H9 (cell line): Measurements from ENCODE around the gene CHST15. TPM values are rescaled to one million over a fixed set of nuclear protein-coding genes. Genes with fewer than 3 reads are reported as not detected.

Source experiments
- DNase-seq: peaks from one replicate; pipeline ENCODE4 v3.0.0-alpha.2; 2017
- H2AFZ ChIP-seq: one replicate; pipeline ENCODE4 v1.6.1; 2013; ENCODE audit warnings: mild to moderate bottlenecking, low read length, control low read depth, moderate library complexity
- H2AK5ac ChIP-seq: 2 replicates; pipeline ENCODE4 v1.6.1; 2013; ENCODE audit warnings: low read length, control low read depth, mixed read lengths; ENCODE audit not compliant: insufficient read length
- H2BK120ac ChIP-seq: one replicate; pipeline ENCODE4 v1.6.1; 2013; ENCODE audit warnings: low read depth, mild to moderate bottlenecking, low read length, control low read depth, inconsistent platforms; ENCODE audit not compliant: poor library complexity, severe bottlenecking
- H2BK12ac ChIP-seq: 2 replicates; pipeline ENCODE4 v1.6.1; 2013; ENCODE audit warnings: low read length, control low read depth, mixed read lengths, low read depth; ENCODE audit not compliant: insufficient read length
- H2BK15ac ChIP-seq: 2 replicates; pipeline ENCODE4 v1.6.1; 2013; ENCODE audit warnings: low read depth, low read length, control low read depth
- H2BK20ac ChIP-seq: one replicate; pipeline ENCODE4 v1.6.1; 2013; ENCODE audit warnings: low read depth, mild to moderate bottlenecking, low read length, control low read depth, inconsistent platforms; ENCODE audit not compliant: poor library complexity, severe bottlenecking
- H2BK5ac ChIP-seq: 2 replicates; pipeline ENCODE4 v1.6.1; 2013; ENCODE audit warnings: low read length, control low read depth, mixed read lengths; ENCODE audit not compliant: insufficient read length
- H3K14ac ChIP-seq: 2 replicates; pipeline ENCODE4 v1.6.1; 2013; ENCODE audit warnings: low read length, control low read depth; ENCODE audit not compliant: insufficient read depth
- H3K18ac ChIP-seq: 2 replicates; pipeline ENCODE4 v1.6.1; 2013; ENCODE audit warnings: low read depth, mild to moderate bottlenecking, mixed read lengths, low read length, control low read depth; ENCODE audit not compliant: insufficient read length
- H3K23ac ChIP-seq: 2 replicates; pipeline ENCODE4 v1.6.1; 2013; ENCODE audit warnings: low read length, control low read depth, mixed read lengths, low read depth; ENCODE audit not compliant: insufficient read length
- H3K23me2 ChIP-seq: 2 replicates; pipeline ENCODE4 v1.6.1; 2013; ENCODE audit warnings: low read depth, mild to moderate bottlenecking, mixed read lengths, low read length, control low read depth; ENCODE audit not compliant: insufficient read length, poor library complexity, severe bottlenecking
- H3K27ac ChIP-seq: 2 replicates; pipeline ENCODE4 v1.5.1; 2013; ENCODE audit warnings: low read length, control low read depth, mixed read lengths, low read depth; ENCODE audit not compliant: insufficient read length
- H3K27me3 ChIP-seq: 2 replicates; pipeline ENCODE4 v1.6.1; 2013; ENCODE audit warnings: low read length, control low read depth, inconsistent platforms; ENCODE audit not compliant: insufficient read depth
- H3K4ac ChIP-seq: 2 replicates; pipeline ENCODE4 v1.6.1; 2013; ENCODE audit warnings: low read depth, mild to moderate bottlenecking, control low read depth, inconsistent platforms, low read length, moderate library complexity
- H3K4me1 ChIP-seq: 2 replicates; pipeline ENCODE4 v1.6.1; 2013; ENCODE audit warnings: low read length, control low read depth, inconsistent platforms; ENCODE audit not compliant: insufficient read depth
- H3K4me2 ChIP-seq: 2 replicates; pipeline ENCODE4 v1.6.1; 2013; ENCODE audit warnings: low read length, control low read depth, mixed read lengths; ENCODE audit not compliant: insufficient read length, insufficient read depth
- H3K56ac ChIP-seq: 2 replicates; pipeline ENCODE4 v1.6.1; 2013; ENCODE audit warnings: low read depth, mild to moderate bottlenecking, mixed read lengths, low read length, control low read depth; ENCODE audit not compliant: insufficient read length
- H3K79me1 ChIP-seq: 2 replicates; pipeline ENCODE4 v1.6.1; 2013; ENCODE audit warnings: low read depth, mild to moderate bottlenecking, moderate library complexity, low read length, control low read depth, inconsistent platforms; ENCODE audit not compliant: insufficient read depth, poor library complexity, severe bottlenecking
- H3K79me2 ChIP-seq: 2 replicates; pipeline ENCODE4 v1.6.1; 2013; ENCODE audit warnings: low read length, control low read depth, inconsistent platforms; ENCODE audit not compliant: insufficient read depth
- H3K9ac ChIP-seq: 2 replicates; pipeline ENCODE4 v1.6.1; 2013; ENCODE audit warnings: low read length, control low read depth, mixed read lengths; ENCODE audit not compliant: insufficient read length; ENCODE audit errors: extremely low read depth
- H3K9me3 ChIP-seq: one replicate; pipeline ENCODE4 v1.6.1; 2013; ENCODE audit warnings: low read depth, low read length, inconsistent platforms; ENCODE audit not compliant: control insufficient read depth
- H3T11ph ChIP-seq: one replicate; pipeline ENCODE4 v1.6.1; 2013; ENCODE audit warnings: mild to moderate bottlenecking, low read length, control low read depth, inconsistent platforms
- H4K20me1 ChIP-seq: one replicate; pipeline ENCODE4 v1.6.1; 2013; ENCODE audit not compliant: control insufficient read depth, insufficient read length, insufficient read depth
- H4K5ac ChIP-seq: 2 replicates; pipeline ENCODE4 v1.6.1; 2013; ENCODE audit warnings: low read depth, mild to moderate bottlenecking, mixed read lengths, low read length, control low read depth; ENCODE audit not compliant: insufficient read length
- H4K8ac ChIP-seq: replicated peaks from 2 replicates; pipeline ENCODE4 v1.6.1; 2013; ENCODE audit warnings: low read length, control low read depth, mixed read lengths, low read depth; ENCODE audit not compliant: insufficient read length
- H4K91ac ChIP-seq: 2 replicates; pipeline ENCODE4 v1.6.1; 2013; ENCODE audit warnings: low read depth, mild to moderate bottlenecking, moderate library complexity, mixed read lengths, low read length, control low read depth; ENCODE audit not compliant: insufficient read length
- H3K27ac Mint-ChIP-seq, 3 experiments: 2 replicates in 2 of 3; 3 replicates in 1 of 3; pipeline ENCODE4 v1.8.0; 2020 to 2021; ENCODE audit warnings: mixed read lengths in 3 of 3, mild to moderate bottlenecking in 1 of 3, moderate library complexity in 1 of 3
- H3K27me3 Mint-ChIP-seq: 2 replicates; pipeline ENCODE4 v1.8.0; 2021; ENCODE audit warnings: low read depth, mild to moderate bottlenecking, moderate library complexity, mixed read lengths
- H3K36me3 Mint-ChIP-seq, 3 experiments: 2 replicates in 2 of 3; 3 replicates in 1 of 3; pipeline ENCODE4 v1.8.0; 2020 to 2021; ENCODE audit warnings: low read depth in 3 of 3, mixed read lengths in 3 of 3; ENCODE audit not compliant: insufficient read depth in 1 of 3
- H3K4me1 Mint-ChIP-seq, 2 experiments: 2 replicates each; pipeline ENCODE4 v1.8.0; 2020; ENCODE audit warnings: mixed read lengths in 2 of 2
- H3K4me3 Mint-ChIP-seq, 2 experiments: 2 replicates in 1 of 2; 3 replicates in 1 of 2; pipeline ENCODE4 v1.8.0; 2020 to 2021; ENCODE audit warnings: mild to moderate bottlenecking in 2 of 2, mixed read lengths in 2 of 2, moderate library complexity in 1 of 2
- H3K9me3 Mint-ChIP-seq, 2 experiments: 2 replicates in 1 of 2; 3 replicates in 1 of 2; pipeline ENCODE4 v1.8.0; 2020; ENCODE audit warnings: mild to moderate bottlenecking in 2 of 2, mixed read lengths in 2 of 2, moderate library complexity in 1 of 2
- CTCF ChIP-seq: fragments of 200-600 bp; sonication (generic); conservative IDR thresholded peaks from 3 replicates; pipeline ENCODE4 v1.8.0; 2021; ENCODE audit warnings: antibody characterized with exemption, mild to moderate bottlenecking
- WGBS: extraction: QIAGEN DNeasy Blood & Tissue Kit; methylation state at CpG from one replicate; pipeline ENCODE4 v1.1.7; 2013; ENCODE audit warnings: missing lambda C conversion rate, low lambda C conversion rate, mixed read lengths; ENCODE audit not compliant: insufficient read length; ENCODE audit errors: extremely low coverage; 5-methylcytosine and 5-hydroxymethylcytosine counted together
- total RNA-seq: library from RNA; stranded (reverse); gene quantifications from 2 replicates; pipeline ENCODE4 v1.2.1, GENCODE V29; 2021

The CHST15 gene
- total RNA-seq, 1 experiment from 2014 or later: 8.7 TPM

DNA sequence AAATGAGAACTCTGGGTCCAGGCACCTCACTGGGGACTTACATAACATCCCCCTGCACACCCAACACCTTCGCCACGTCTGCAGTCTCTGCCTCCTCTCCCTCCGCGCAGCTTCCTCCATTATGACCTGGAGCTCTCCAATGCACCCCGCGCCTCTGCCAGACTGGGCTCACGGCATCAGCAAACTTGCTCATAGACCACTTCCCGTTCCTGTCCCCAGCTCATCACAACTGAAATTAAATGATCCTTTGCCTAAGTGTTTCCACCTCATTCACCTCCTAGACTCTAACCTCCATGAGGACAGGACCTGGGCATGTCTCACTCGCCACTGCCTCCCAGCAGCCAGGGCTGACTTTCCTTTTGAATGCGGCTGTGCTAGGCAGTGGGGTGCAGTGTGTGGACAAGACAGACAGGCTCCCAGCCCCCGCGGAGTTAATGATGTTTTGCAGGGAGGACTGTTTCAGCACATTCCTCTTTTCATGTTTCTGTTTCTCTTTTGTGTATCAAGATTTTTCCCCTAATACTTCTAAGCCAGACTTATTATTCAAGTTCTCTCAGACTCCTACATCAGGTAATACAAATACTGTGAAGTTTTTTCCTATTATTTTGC lies 18.8 kb downstream of the CHST15 start:
- Histone ChIP-seq H3T11ph (no peak overlapping the region), H2BK120ac (no peak overlapping the region), H3K9me3 (no peaks in the 10 kb centered on the region), H3K23ac (no peak overlapping the region), H3K4ac (no peak overlapping the region), H2BK20ac (no peak overlapping the region), H2BK15ac (no peak overlapping the region), H3K23me2 (no peaks in the 10 kb centered on the region), H3K14ac (no peak overlapping the region), H3K4me2 (no peak overlapping the region), H3K9ac (no peak overlapping the region), H3K4me1 (no peaks in the 10 kb centered on the region; the same call in 1 of the 2 replicates), H4K20me1 (no peaks in the 10 kb centered on the region), H2BK5ac (no peak overlapping the region), H3K79me2 (no peaks in the 10 kb centered on the region), H3K56ac (no peak overlapping the region), H3K27ac (no peak overlapping the region), H2AFZ (no peak overlapping the region), H2BK12ac (no peak overlapping the region), H4K5ac (no peak overlapping the region), H3K27me3 (no peaks in the 10 kb centered on the region), H4K91ac (no peak overlapping the region), H3K79me1 (no peaks in the 10 kb centered on the region), H4K8ac (no peak overlapping the region), H2AK5ac (no peak overlapping the region), H3K18ac (no peak overlapping the region)
- H3K9me3 Mint-ChIP-seq: no peaks in the 10 kb centered on the region; a peak in 1 of 5 replicates
- H3K36me3 Mint-ChIP-seq: peaks cover 0 to 5% (median 0%) of the 10 kb centered on the region in 3 experiments; a peak in 1 of 7 replicates
- H3K27ac Mint-ChIP-seq: peak overlapping the region in 1 of 3 experiments; percentile 49; a peak in 1 of 7 replicates
- TF ChIP-seq CTCF: no peak
- peaks cover 34 to 38% of the 10 kb centered on the region in 2 experiments for H3K4me1 Mint-ChIP-seq
- no peak for DNase-seq
- no peaks in the 10 kb centered on the region for H3K27me3 Mint-ChIP-seq
- no CpG with 5 or more reads among the region's 12 CpGs for WGBS
- no peak overlapping the region for H3K4me3 Mint-ChIP-seq
